Medulla oblongata (tissue), 1 donor: ENCODE results near the gene UBR3.
"Not testable (repeated sequence)": the region's sequence is repeated elsewhere in the genome, so short reads cannot be mapped to it uniquely, and the experiment has no call there.

Source experiments
- DNase-seq: peaks from one replicate; pipeline ENCODE4 v3.0.0-alpha.2; 2015; ENCODE audit errors: extremely low spot score

UBR3 gene

DNA sequence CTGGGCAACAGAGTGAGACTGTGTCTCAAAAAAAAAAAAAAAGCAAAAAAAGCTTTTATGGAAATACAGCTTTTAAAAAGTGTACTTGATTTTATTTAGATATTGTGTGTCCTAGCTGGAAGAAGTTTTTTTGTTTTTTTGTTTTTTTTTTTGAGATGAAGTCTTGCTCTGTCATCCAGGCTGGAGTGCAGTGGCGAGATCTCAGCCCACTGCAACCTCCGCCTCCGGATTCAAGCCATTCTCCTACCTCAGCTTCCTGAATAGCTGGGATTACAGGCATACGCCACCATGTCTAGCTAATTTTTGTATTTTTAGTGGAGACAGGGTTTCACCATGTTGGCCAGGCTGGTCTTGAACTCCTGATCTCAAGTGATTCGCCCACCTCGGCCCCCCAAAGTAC lies 39.0 kb downstream of the UBR3 start:
- not testable (repeated sequence) for DNase-seq

DNA sequence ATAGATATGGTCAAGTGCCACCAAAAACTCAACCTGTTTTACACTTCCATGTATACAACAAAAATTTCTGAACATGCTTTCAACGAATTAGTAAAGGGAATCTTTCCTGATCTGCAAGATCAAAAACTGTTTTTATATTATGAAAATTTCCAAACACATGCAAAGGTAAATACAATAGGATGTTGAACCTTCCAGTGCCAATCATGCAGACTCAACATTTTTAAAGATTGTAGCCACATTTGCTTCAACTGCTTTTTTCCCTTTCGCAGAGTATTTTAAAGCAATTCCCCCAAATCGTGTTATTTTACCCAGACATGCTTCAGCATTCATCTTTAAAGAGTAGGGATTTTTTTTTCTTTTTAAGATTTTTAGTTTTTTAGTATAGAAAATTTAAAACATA lies 40.3 kb downstream of the UBR3 start:
- DNase-seq, result no peak

DNA sequence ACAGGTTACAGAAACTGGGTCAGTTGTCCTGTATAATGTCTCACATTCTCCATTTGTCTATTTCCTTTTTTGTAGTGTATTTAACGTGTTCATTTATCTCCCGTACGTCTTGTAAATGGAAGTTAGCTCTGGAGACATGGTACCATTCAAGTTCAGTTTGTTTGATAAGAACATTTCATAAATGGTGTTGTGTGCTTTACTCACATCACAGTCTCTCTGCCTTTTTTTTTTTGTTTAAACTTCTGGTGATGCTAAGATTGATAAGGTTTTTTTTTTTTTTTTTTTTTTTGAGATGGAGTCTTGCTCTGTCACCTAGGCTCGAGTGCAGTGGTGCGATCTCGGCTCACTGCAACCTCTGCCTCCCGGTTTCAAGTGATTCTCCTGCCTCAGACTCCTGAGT lies 41.7 kb downstream of the UBR3 start:
- no peak for DNase-seq

DNA sequence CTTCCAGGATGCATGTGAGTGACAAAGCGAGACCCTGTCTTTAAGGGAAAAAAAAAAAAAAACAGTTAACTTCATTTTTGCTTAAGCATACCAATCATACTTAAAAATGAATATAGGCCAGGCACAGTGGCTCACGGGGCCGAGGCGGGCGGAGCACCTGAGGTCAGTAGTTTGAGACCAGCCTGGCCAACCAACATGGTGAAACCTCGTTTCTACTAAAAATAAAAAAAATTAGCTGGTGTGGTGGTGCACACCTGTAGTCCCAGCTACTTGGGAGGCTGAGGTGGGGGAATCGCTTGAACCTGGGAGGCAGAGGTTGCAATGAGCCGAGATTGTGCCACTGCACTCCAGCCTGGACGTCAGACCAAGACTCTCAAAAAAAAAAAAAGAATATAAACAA lies 44.1 kb downstream of the UBR3 start:
- not testable (repeated sequence) for DNase-seq

DNA sequence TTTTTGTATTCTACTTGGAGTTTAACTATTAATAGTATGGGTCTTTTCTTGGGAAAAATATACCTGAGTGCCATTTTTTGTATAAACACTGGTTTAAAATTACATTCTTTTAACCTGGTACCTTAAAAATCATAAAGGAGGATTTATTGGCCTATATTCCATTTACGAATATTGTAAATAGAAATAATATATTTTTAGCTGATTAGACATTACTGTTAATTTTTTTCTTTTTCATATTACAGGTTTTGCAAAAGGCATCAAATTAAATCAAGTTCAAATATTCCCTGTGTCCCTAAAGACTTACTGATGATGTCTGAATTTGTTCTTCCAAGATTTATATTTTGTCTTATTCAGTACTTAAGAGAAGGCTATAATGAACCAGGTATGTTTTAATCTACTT lies 44.7 kb downstream of the UBR3 start:
- no peak for DNase-seq

DNA sequence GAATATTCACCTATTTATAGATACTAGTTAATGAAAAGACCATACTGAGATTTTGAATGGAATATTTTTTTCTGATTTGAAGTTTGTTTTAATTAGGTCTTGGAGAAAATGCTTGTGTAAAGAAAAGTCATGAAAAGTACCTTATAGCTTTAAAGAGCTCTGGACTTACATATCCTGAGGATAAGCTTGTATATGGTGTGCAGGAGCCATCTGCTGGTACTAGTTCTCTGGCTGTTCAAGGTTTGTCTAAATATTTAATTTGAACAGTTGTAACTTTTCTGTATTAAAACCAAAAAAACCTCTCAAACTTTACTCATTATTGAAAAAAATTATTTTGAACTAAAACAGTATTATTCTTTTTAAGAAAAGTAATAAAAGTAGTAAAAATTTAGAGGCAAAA lies 50.1 kb downstream of the UBR3 start:
- peak; percentile 35 for DNase-seq

DNA sequence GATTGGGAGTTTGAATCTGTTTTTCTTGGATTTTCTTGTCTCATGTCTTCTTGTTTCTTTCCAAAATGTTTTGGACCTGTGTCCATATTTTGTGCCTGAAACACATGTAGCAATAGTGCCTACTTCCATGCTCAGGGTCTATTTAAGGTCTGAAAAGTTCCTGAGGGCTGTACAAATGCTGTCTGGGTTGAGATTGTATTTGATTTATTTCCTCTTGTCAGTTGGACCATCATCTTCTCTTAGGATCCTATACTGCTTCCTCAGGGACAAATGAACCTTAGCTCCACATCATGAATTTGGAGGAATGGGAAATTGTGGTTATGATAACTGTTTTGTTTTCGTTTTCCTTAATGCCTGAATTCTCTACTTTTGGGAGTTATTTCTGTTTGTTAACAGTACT lies 59.9 kb downstream of the UBR3 start:
- DNase-seq, result no peak

DNA sequence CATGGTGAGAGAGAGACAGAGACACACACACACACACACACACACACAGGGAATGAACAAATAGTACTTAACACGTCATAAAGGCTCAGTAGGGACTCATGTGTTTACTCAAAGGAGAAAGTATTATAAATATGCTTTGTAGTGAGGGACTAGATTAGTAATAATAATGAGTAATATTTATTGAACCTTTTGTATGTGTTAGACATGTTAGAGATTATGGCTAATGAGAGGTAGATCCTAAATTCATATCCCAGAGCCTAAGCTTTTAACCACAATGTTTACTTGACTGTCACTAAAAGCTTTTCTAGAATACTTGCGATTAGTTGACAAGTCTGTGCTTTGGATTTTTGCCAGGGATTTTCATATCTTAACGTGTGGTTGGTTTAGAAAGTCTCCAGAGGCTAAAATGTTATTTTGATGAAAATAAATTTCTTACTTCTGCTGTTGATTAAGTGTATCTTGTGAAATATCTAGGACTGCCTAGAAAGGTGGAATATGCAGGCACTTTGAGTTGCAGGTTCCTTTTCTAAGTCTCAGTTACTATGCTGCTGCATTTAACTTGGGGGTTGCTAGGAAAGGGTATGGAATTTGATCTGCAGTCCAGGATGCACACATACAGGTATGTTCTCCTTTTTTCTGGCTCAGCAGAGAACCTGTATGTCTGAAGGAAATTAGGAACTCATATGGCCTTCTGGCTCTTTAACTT lies 64.5 kb downstream of the UBR3 start:
- DNase-seq, result no peak

DNA sequence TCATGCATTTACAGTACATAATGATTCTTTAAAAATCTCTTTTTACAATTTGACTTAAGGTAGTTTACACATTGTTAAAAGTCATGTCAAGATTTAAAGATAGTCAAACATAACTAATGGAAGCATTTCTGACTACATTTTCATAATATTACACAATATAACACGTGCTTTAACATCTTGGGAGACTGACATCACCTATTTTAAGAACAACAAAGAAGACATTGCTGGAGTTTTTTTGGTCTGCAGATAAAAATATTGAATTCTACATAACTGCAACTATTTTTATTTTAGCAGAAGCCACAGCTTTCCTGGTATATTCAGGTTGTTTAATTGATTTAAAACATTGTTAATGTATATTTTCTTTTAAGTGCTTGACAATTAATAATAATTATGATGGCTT lies 65.7 kb downstream of the UBR3 start:
- no peak for DNase-seq

DNA sequence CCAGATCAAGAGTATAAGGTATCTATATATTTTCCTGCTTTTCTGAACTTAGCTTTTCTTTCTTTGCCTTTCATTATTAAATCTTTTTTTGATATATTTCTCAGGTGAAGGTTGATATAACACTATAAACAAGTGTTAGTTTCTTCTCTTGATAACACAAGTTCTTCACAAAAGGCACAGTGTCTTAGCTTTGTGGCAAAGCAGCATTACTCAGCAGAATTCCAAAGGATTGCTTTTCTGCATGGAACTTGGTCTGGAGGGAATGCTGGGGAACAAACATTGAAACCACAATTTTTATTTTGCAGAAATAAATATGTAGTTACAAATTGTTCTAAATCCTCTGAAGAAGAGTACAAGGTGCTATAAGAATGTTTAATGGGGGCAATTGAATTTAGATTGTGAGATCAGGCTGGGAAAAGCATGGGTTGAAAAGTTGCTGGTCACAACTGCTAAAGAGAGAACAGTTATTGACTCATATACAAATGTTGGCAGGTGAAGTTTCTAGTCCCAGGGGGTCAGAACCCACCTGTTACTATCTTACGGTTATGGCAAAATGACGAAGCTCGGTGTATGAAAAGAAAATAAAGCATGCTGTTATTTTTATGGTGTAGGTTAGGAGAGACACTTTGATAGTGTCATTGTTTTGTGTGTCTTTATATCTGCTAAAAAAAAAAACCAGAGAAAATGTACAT lies 68.2 kb downstream of the UBR3 start:
- peak; percentile 54 for DNase-seq

DNA sequence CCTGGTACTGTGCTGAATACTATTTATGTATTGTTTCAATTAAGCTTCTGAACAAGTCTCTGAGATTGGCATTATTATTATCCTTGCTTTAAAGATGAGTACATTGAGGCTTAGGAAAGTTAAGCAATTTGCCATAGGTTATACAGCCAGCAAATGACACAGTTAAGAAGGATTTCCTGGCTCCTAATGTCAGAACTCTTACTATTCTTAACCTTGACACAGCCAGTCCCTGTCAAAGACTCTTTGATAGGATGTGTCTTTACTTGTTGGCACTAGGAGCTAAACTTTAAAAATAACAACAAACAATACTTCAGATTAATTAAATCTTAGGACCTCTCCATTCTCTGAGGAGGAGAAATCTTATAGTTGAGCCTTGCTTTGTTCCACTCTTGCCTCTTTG lies 70.6 kb downstream of the UBR3 start:
- no peak for DNase-seq

DNA sequence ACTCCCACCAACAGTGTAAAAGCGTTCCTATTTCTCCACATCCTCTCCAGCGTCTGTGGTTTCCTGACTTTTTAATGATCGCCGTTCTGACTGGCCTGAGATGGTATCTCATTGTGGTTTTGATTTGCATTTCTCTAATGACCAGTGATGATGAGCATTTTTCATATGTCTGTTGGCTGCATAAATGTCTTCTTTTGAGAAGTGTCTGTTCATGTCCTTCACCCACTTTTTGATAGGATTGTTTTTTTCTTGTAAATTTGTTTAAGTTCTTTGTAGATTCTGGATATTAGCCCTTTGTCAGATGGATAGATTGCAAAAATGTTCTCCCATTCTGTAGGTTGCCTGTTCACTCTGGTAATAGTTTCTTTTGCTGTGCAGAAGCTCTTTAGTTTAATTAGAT lies 72.8 kb downstream of the UBR3 start:
- DNase-seq, result not testable (repeated sequence)

DNA sequence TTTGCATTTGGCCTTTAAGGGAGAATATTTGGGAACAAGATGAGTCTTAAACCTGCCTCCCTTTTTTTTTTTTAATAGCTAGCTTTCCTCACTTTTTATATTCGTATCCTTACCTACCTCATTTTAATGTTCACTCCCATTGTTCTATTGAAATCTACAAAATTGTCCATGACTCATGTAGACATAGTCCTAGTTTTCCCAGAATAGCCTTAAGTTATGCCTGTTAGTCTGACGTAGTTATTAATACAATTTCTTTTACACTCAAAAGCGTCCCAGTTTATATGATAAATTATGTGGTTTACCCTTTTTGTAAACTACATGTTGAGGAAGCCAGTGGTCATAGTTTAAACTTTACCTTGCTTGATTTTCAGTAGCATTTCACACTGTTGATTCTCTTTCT lies 73.4 kb downstream of the UBR3 start:
- no peak for DNase-seq

DNA sequence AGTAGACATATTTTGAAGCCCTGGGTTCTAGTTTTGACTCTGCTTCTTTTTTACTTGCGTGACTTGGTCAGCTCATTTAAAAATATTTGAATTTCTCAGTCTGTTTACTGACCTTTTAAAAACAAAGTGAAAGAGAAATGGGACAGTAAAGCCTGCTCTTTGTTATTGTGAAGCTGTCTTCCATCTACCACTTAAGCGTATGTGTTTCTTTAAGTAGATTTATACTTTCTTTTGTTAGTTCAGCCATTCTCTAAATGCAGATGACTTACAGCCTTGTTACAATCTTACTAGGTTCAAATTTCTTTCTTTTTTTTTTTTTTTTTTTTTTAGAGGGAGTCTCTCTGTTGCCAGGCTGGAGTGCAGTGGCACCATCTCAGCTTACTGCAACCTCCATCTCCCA lies 79.5 kb downstream of the UBR3 start:
- DNase-seq, result no peak

DNA sequence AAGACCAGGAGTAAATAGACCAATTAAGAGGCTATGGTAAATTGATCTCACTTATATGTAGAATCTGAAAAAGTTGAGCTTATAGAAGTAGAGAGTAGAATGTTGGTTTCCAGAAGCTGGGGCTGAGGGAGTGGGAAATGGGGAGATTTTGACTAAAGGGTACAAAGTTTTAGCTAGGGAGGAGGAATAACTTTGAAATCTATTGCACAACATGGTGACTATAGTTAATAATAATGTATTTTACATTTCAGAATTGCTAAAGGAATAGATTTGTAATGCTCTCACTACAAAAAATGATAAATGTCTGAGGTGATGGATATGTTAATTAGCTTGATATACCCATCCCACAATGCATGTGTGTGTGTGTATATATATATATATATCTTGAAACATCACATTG lies 82.1 kb downstream of the UBR3 start:
- no peak for DNase-seq

DNA sequence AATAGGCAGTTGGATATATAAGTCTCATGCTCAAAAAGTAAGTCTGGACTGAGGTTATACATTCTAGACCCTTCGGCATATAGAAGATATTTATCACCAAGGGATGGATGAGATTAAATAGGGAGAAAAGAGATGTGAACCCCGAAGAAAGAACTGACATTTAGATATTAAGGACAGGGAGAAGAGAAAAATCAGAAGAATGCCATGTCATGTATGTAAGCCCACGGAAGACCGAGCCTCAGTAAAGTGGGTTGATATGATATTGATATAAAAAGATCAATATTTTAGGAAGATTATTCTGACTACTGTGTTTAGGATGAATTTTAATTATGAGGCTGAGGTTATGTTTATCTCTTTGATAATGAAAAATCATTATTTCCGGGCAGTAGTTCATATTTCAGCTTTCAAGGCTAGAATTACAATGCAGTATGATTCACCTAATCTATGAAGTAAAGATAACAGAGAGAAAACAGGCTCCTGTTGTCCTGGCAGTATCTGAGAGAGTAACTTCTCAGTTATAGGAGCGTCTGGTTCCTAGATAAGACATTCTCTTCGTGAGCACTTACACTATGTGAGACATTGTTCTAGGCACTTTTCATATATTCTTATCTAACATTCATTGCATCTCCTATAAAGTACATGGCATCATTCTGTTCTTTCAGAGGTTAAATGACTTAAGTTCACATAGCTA lies 83.0 kb downstream of the UBR3 start:
- DNase-seq, result no peak

DNA sequence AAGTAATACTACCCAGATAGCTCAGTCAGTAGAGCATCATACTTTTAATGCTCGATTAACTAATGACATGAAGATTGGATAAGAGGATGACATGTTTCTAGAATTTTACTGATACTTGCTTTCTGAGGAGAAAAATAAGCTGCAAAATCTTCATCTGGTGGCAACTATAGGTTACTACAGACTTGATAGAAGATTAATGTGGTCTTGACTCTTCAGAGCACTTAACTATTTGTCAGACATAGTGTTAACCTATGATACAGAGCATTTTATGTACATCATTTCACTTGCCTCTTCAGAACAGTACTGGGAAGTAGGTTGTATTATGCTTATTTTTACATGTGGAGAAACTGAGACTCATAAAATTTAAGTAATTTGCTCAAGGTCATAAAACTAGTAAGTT lies 83.9 kb downstream of the UBR3 start:
- DNase-seq, result no peak

DNA sequence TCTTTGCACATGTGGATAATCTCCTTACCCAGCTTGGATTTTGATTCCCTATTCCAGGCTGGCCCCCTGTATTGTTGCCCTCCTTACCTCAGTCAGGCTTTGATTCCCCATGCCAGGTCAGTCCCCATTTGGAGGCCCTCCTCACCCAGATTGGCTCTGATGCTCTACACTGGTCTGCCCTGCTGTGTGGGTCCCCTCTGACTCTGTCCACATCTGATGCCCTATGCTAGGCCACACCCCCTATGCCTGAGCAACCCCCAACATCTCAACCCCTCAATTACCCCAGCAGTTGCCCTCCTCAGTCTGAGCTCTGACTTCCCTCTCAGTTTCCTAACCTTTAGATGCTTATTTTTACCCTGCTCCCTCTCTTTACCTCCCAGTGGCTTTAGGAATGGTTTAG lies 89.4 kb downstream of the UBR3 start:
- DNase-seq, result no peak

DNA sequence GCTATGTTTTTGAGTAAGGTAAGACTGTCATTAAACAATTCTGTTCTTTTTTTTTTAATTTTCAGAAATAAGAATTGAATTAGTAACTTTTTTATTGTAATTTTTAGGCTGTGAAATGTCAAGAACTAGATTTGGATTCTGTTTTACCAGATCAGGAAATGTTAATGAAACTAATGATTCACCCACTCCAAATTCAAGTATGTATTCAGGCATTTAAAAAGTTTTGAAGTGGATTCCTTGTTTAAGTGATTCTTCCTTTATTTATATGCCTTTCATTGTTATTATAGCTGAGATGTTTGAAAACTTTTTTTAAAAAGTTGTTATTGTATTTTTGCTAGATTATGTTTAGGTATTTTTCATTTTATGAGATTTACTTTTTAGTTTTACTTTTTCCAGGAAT lies 96.7 kb downstream of the UBR3 start:
- DNase-seq, result no peak

DNA sequence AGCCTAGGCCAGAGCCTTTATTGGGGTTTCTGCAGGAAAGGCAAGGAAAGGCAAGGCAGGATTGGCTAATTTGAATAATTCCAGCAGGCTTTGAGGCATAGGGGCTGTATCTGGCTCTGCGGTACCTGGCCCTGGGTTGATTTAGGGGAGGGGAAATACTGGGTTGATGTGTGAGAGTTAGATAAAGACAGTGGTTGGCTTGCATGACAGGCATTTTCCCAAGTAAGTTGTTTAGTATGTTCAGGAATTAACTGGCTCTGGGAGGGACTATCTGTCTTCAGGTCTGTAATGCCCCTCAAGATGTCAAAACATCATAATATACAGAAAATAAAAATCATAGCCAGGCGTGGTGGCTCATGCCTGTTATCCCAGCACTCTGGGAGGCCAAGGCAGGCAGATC lies 98.7 kb downstream of the UBR3 start:
- DNase-seq, result no peak

DNA sequence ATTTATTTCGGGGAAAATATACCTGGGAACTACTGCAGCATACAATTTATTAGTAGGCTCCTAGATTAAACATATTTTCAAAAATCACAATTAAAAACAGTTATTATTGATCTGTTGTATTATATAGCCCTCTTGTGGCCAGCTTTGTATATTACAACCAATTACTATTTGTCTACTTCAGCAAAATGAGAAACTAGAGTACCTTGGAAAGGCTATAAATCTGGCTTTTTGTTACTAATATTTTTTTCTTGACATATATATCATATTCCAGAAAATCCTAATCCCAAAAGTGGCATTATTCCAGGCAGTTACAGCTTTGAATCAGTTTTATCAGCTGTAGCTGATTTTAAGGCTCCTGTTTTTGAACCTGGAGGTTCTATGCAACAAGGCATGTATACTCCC lies 101.2 kb downstream of the UBR3 start:
- peak; percentile 65 for DNase-seq

DNA sequence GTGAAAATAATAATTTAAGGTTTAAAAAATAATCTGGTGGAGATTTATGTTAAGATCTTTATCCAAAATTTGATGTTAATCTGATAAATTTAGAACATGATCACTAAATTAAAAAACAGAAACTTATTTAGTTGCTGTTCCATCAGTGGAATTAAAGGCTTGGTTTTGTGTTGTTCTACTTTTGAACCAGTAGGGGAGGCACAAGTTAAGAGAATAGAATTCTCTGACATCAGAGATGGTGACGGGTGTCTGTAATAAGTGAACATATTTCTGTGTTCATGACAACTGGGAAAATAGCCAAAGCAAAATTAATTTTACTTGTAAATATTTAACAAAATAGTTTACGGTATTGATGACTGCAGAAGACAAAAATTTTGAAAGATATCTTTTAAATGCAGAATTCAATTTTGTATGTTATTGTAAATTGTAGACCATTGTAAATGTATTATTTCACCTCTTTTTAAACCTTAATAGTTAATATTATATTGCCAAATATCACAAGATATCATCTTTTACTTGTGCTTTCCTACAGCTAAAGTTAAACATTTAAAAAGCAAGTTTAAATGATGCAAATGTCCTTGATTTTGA lies 106.0 kb downstream of the UBR3 start:
- peak; percentile 54 for DNase-seq

DNA sequence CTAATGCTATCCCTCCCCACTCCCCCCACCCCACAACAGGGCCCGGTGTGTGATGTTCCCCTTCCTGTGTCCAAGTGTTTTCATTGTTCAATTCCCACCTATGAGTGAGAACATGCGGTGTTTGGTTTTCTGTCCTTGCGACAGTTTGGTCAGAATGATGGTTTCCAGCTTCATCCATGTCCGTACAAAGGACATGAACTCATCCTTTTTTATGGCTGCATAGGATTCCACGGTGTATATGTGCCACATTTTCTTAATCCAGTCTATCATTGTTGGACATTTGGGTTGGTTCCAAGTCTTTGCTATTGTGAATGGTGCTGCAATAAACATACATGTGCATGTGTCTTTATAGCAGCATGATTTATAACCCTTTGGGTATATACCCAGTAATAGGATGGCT lies 109.4 kb downstream of the UBR3 start:
- DNase-seq, result not testable (repeated sequence)
